IPS-15b (cell line): ENCODE measurements around the gene PDILT.
"Not testable (repeated sequence)": the region's sequence is repeated elsewhere in the genome, so short reads cannot be mapped to it uniquely, and the experiment has no call there.

Experiments
- H3K27me3 ChIP-seq: one replicate; pipeline ENCODE4 v1.6.1; 2013; ENCODE audit warnings: low read length; ENCODE audit not compliant: control insufficient read depth, insufficient read depth
- H3K36me3 ChIP-seq: one replicate; pipeline ENCODE4 v1.6.1; 2013; ENCODE audit warnings: low read length; ENCODE audit not compliant: control insufficient read depth, insufficient read depth
- H3K4me1 ChIP-seq: one replicate; pipeline ENCODE4 v1.6.1; 2013; ENCODE audit warnings: mild to moderate bottlenecking, low read length; ENCODE audit not compliant: control insufficient read depth, insufficient read depth
- H3K4me3 ChIP-seq: one replicate; pipeline ENCODE4 v1.5.1; 2013; ENCODE audit warnings: low read depth, low read length
- H3K9ac ChIP-seq: one replicate; pipeline ENCODE4 v1.6.1; 2013; ENCODE audit warnings: low read depth, mild to moderate bottlenecking, low read length
- H3K9me3 ChIP-seq: one replicate; pipeline ENCODE4 v1.6.1; 2013; ENCODE audit warnings: mild to moderate bottlenecking, low read length; ENCODE audit not compliant: control insufficient read depth, insufficient read depth

Gene PDILT

GRCh38 chr16:20318006-20318405 is 86.5 kb downstream of the PDILT start:
- no peak overlapping the region for H3K9ac ChIP-seq
- H3K27me3 ChIP-seq = no peaks in the 10 kb centered on the region
- no peaks in the 10 kb centered on the region for H3K9me3 ChIP-seq
- no peak overlapping the region for H3K4me3 ChIP-seq
- no peaks in the 10 kb centered on the region for H3K4me1 ChIP-seq
- H3K36me3 ChIP-seq = no peaks in the 10 kb centered on the region

GRCh38 chr16:20317117-20317516 is 87.4 kb downstream of the PDILT start:
- Histone ChIP-seq H3K36me3 (no peaks in the 10 kb centered on the region), H3K4me3 (no peak overlapping the region), H3K27me3 (no peaks in the 10 kb centered on the region), H3K4me1 (no peaks in the 10 kb centered on the region), H3K9me3 (no peaks in the 10 kb centered on the region), H3K9ac (no peak overlapping the region)

GRCh38 chr16:20316715-20317114 is 87.8 kb downstream of the PDILT start:
- Histone ChIP-seq H3K36me3 (no peaks in the 10 kb centered on the region), H3K4me1 (no peaks in the 10 kb centered on the region), H3K9ac (no peak overlapping the region), H3K27me3 (no peaks in the 10 kb centered on the region), H3K4me3 (no peak overlapping the region), H3K9me3 (no peaks in the 10 kb centered on the region)

GRCh38 chr16:20315764-20316163 is 88.8 kb downstream of the PDILT start:
- no peaks in the 10 kb centered on the region for H3K27me3 ChIP-seq

GRCh38 chr16:20314575-20314974 is 90.0 kb downstream of the PDILT start:
- Histone ChIP-seq H3K36me3 (no peaks in the 10 kb centered on the region), H3K27me3 (no peaks in the 10 kb centered on the region), H3K4me3 (no peak overlapping the region), H3K9ac (no peak overlapping the region), H3K9me3 (no peaks in the 10 kb centered on the region), H3K4me1 (no peaks in the 10 kb centered on the region)

More at GRCh38 chr16:20315764-20316163, 88.8 kb downstream of the PDILT start:
- no peak overlapping the region for H3K9ac ChIP-seq
- no peaks in the 10 kb centered on the region for H3K9me3 ChIP-seq
- no peaks in the 10 kb centered on the region for H3K4me1 ChIP-seq
- H3K4me3 ChIP-seq = no peak overlapping the region
- H3K36me3 ChIP-seq = no peaks in the 10 kb centered on the region

GRCh38 chr16:20313741-20314140 is 90.8 kb downstream of the PDILT start:
- H3K9ac ChIP-seq = no peak overlapping the region
- no peaks in the 10 kb centered on the region for H3K9me3 ChIP-seq
- H3K27me3 ChIP-seq = no peaks in the 10 kb centered on the region
- H3K36me3 ChIP-seq = no peaks in the 10 kb centered on the region
- no peak overlapping the region for H3K4me3 ChIP-seq
- H3K4me1 ChIP-seq = no peaks in the 10 kb centered on the region

- H3K36me3 ChIP-seq = not testable (repeated sequence)
Measured at GRCh38 chr16:20312536-20313095, 91.9 kb downstream of the PDILT start.

GRCh38 chr16:20311548-20311947 is 93.0 kb downstream of the PDILT start:
- Histone ChIP-seq H3K9me3 (no peaks in the 10 kb centered on the region), H3K9ac (no peak overlapping the region), H3K4me3 (no peak overlapping the region), H3K4me1 (no peaks in the 10 kb centered on the region), H3K27me3 (no peaks in the 10 kb centered on the region), H3K36me3 (no peaks in the 10 kb centered on the region)

More at GRCh38 chr16:20312536-20313095, 91.9 kb downstream of the PDILT start:
- H3K9ac ChIP-seq, H3K27me3 ChIP-seq, H3K9me3 ChIP-seq, H3K4me3 ChIP-seq, H3K4me1 ChIP-seq: not testable (repeated sequence)

GRCh38 chr16:20310421-20311395 is 93.8 kb downstream of the PDILT start:
- Histone ChIP-seq H3K27me3 (no peaks in the 10 kb centered on the region), H3K9ac (no peak overlapping the region)

GRCh38 chr16:20309786-20310185 is 94.8 kb downstream of the PDILT start:
- Histone ChIP-seq H3K4me1 (no peaks in the 10 kb centered on the region), H3K4me3 (no peak overlapping the region), H3K9ac (no peak overlapping the region), H3K27me3 (no peaks in the 10 kb centered on the region), H3K9me3 (no peaks in the 10 kb centered on the region), H3K36me3 (no peaks in the 10 kb centered on the region)

More at GRCh38 chr16:20310421-20311395, 93.8 kb downstream of the PDILT start:
- Histone ChIP-seq H3K4me1 (no peaks in the 10 kb centered on the region), H3K9me3 (no peaks in the 10 kb centered on the region), H3K4me3 (no peak overlapping the region), H3K36me3 (no peaks in the 10 kb centered on the region)
